Measurements from ENCODE around the gene TRAPPC2L. TPM values are rescaled to one million over a fixed set of nuclear protein-coding genes. Genes with fewer than 3 reads are reported as not detected.
A peak's percentile ranks its signal among the peaks of the same experiment; 100 is the strongest.

Gene TRAPPC2L
- total and polyA plus RNA-seq, 2 of the 13 experiments (the other 11 are each of a cell fraction or from before 2014, with no cell fraction given): 96.3 to 107 TPM

DNA sequence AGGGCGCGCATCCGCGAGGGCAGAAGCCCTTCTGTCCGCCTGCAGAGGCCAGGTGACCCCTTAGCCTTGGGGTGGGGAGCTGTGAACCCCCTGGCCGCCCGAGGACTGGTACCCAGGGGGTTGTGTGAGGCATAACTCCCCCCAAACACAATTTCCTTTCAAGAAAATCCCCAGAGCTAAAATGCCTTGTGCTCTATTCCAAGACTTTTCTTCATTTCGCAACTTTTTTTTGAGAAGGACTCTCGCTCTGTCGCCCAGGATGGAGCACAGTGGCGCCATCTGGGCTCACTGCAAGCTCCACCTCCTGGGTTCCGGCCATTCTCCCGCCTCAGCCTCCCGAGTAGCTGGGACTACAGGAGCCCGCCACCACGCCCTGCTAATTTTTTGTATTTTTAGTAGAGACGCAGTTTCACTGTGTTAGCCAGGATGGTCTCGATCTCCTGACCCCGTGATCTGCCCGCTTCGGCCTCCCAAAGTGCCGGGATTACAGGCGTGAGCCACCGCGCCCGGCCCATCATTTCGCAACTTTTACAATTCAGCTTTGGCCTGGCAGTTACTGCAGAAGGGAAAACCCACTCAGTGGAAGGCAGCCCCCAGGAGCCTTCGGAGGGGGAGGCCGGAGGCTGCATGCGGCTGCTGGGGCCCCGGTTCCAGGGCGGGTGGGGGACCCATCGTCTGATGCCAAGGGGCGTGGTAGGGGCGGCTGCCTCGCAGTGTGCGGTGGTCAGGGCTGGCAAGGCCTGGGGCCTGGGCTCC is 44.2 kb upstream of the TRAPPC2L start (continued):
- TF ChIP-seq ZNF232 (CRISPR knock-in tag; IDR thresholded peaks at IDR 0.05; ENCODE audit: borderline replicate concordance) (no peak), KAT7 (CRISPR knock-in tag; IDR thresholded peaks at IDR 0.05; ENCODE audit: borderline replicate concordance) (no peak), ZNF335 (CRISPR knock-in tag; IDR thresholded peaks at IDR 0.05) (no peak), ZSCAN21 (CRISPR knock-in tag; IDR thresholded peaks at IDR 0.05; ENCODE audit: borderline replicate concordance) (0 out of 2 replicates have a peak, but pooled peaks have one; percentile 6), ZNF343 (CRISPR knock-in tag; IDR thresholded peaks at IDR 0.05) (no peak), MIER3 (CRISPR knock-in tag; IDR thresholded peaks at IDR 0.05; ENCODE audit: borderline replicate concordance) (no peak), MZF1 (CRISPR knock-in tag; IDR thresholded peaks at IDR 0.05; ENCODE audit: borderline replicate concordance) (no peak), PITX1 (CRISPR knock-in tag; IDR thresholded peaks at IDR 0.05) (no peak), HNRNPK (IDR thresholded peaks at IDR 0.05; ENCODE audit: low read depth, low read length, poor library complexity, severe bottlenecking) (no peak), SIN3B (IDR thresholded peaks at IDR 0.05; ENCODE audit: low read length) (no peak), ZNF790 (CRISPR knock-in tag; IDR thresholded peaks at IDR 0.05; ENCODE audit: borderline replicate concordance) (peak; percentile 92; the same call in 1 of the 2 replicates), MTF1 (CRISPR knock-in tag; IDR thresholded peaks at IDR 0.05) (no peak), ZSCAN31 (CRISPR knock-in tag; IDR thresholded peaks at IDR 0.05; ENCODE audit: low read depth) (no peak; the same call in none of the 2 replicates), ZNF737 (CRISPR knock-in tag; IDR thresholded peaks at IDR 0.05; ENCODE audit: borderline replicate concordance) (no peak), ZNF264 (CRISPR knock-in tag; IDR thresholded peaks at IDR 0.05) (no peak), ZSCAN29 (CRISPR knock-in tag; conservative IDR thresholded peaks at IDR 0.05) (no peak)
- TF ChIP-seq, protein P1, sequence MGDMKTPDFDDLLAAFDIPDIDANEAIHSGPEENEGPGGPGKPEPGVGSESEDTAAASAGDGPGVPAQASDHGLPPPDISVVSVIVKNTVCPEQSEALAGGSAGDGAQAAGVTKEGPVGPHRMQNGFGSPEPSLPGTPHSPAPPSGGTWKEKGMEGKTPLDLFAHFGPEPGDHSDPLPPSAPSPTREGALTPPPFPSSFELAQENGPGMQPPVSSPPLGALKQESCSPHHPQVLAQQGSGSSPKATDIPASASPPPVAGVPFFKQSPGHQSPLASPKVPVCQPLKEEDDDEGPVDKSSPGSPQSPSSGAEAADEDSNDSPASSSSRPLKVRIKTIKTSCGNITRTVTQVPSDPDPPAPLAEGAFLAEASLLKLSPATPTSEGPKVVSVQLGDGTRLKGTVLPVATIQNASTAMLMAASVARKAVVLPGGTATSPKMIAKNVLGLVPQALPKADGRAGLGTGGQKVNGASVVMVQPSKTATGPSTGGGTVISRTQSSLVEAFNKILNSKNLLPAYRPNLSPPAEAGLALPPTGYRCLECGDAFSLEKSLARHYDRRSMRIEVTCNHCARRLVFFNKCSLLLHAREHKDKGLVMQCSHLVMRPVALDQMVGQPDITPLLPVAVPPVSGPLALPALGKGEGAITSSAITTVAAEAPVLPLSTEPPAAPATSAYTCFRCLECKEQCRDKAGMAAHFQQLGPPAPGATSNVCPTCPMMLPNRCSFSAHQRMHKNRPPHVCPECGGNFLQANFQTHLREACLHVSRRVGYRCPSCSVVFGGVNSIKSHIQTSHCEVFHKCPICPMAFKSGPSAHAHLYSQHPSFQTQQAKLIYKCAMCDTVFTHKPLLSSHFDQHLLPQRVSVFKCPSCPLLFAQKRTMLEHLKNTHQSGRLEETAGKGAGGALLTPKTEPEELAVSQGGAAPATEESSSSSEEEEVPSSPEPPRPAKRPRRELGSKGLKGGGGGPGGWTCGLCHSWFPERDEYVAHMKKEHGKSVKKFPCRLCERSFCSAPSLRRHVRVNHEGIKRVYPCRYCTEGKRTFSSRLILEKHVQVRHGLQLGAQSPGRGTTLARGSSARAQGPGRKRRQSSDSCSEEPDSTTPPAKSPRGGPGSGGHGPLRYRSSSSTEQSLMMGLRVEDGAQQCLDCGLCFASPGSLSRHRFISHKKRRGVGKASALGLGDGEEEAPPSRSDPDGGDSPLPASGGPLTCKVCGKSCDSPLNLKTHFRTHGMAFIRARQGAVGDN (CRISPR knock-in tag; IDR thresholded peaks at IDR 0.05): no peak; the same call in 1 of the 2 replicates
- TF ChIP-seq, protein P2, sequence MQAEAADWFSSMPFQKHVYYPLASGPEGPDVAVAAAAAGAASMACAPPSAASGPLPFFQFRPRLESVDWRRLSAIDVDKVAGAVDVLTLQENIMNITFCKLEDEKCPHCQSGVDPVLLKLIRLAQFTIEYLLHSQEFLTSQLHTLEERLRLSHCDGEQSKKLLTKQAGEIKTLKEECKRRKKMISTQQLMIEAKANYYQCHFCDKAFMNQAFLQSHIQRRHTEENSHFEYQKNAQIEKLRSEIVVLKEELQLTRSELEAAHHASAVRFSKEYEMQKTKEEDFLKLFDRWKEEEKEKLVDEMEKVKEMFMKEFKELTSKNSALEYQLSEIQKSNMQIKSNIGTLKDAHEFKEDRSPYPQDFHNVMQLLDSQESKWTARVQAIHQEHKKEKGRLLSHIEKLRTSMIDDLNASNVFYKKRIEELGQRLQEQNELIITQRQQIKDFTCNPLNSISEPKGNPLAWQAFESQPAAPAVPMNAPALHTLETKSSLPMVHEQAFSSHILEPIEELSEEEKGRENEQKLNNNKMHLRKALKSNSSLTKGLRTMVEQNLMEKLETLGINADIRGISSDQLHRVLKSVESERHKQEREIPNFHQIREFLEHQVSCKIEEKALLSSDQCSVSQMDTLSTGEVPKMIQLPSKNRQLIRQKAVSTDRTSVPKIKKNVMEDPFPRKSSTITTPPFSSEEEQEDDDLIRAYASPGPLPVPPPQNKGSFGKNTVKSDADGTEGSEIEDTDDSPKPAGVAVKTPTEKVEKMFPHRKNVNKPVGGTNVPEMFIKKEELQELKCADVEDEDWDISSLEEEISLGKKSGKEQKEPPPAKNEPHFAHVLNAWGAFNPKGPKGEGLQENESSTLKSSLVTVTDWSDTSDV (CRISPR knock-in tag; IDR thresholded peaks at IDR 0.05): no peak; the same call in 1 of the 2 replicates
- TF ChIP-seq, protein P3, sequence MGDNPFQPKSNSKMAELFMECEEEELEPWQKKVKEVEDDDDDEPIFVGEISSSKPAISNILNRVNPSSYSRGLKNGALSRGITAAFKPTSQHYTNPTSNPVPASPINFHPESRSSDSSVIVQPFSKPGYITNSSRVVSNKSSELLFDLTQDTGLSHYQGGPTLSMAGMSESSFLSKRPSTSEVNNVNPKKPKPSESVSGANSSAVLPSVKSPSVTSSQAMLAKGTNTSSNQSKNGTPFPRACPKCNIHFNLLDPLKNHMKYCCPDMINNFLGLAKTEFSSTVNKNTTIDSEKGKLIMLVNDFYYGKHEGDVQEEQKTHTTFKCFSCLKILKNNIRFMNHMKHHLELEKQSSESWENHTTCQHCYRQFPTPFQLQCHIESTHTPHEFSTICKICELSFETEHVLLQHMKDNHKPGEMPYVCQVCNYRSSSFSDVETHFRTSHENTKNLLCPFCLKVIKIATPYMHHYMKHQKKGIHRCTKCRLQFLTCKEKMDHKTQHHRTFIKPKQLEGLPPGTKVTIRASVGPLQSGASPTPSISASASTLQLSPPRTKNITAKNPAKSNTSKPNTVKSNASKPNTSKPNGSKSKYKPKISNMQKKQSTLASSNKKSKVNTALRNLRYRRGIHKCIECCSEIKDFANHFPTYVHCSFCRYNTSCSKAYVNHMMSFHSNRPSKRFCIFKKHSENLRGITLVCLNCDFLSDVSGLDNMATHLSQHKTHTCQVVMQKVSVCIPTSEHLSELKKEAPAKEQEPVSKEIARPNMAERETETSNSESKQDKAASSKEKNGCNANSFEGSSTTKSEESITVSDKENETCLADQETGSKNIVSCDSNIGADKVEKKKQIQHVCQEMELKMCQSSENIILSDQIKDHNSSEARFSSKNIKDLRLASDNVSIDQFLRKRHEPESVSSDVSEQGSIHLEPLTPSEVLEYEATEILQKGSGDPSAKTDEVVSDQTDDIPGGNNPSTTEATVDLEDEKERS (CRISPR knock-in tag; IDR thresholded peaks at IDR 0.05): no peak; the same call in 1 of the 2 replicates

Data from HepG2 (cell line).